Gastroesophageal sphincter (tissue), 3 donors: ENCODE results near the gene PTPRN2.

ENCODE experiments used
- CTCF ChIP-seq, 4 experiments: fragments of 200-600 bp in 2 of 4; fragments of 450-650 bp in 2 of 4; sonication (generic) in 1 of 4; IDR thresholded peaks; one replicate each; pipeline ENCODE4 v1.5.1; 2017 to 2019; ENCODE audit warnings: antibody characterized with exemption in 4 of 4, mild to moderate bottlenecking in 2 of 4, moderate library complexity in 2 of 4
- EP300 ChIP-seq: sonication (generic); formaldehyde crosslinking; IDR thresholded peaks from one replicate; pipeline ENCODE4 v1.6.1; 2017; ENCODE audit warnings: antibody characterized with exemption, mild to moderate bottlenecking
- POLR2A ChIP-seq, 2 donors: fragments of 450-650 bp; IDR thresholded peaks; one replicate each; pipeline ENCODE4 v1.6.1; 2017; ENCODE audit warnings: antibody characterized with exemption in 2 of 2, mild to moderate bottlenecking in 2 of 2, moderate library complexity in 1 of 2
- POLR2AphosphoS5 ChIP-seq: sonication (generic); formaldehyde crosslinking; IDR thresholded peaks from one replicate; pipeline ENCODE4 v1.6.1; 2017; ENCODE audit warnings: antibody characterized with exemption

DNA sequence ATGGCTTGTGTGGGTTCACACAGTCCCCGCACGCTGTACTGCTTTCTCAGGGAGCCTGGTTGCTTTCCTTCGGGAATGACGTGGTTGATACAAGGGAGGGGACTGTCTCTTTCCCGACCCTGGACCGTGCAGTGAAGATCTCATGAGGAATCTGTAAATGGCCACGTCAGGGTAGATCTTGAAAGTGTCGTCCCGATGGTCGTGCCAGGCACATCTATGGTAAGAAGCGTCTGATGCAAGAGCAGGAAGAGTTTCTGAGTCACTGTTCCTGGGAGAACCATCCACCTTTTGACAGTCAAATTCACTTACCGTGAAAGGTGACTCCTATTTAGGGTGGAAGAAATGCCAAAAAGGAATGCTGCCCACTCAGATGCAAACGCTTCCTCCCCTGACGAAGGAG lies 500.4 kb downstream of the PTPRN2 start:
- no peak for TF ChIP-seq CTCF (IDR thresholded peaks at IDR 0.05)
- TF ChIP-seq POLR2A (IDR thresholded peaks at IDR 0.05), result no peak
- TF ChIP-seq EP300, result no peak
- TF ChIP-seq POLR2AphosphoS5, result no peak
